ENCODE data around the gene TIGD6. TPM values are rescaled to one million over a fixed set of nuclear protein-coding genes. Genes with fewer than 3 reads are reported as not detected.

Gene TIGD6
- total RNA-seq, 4 donors from 2014 or later = 6.4 to 7.9 (median 6.7) TPM

DNA sequence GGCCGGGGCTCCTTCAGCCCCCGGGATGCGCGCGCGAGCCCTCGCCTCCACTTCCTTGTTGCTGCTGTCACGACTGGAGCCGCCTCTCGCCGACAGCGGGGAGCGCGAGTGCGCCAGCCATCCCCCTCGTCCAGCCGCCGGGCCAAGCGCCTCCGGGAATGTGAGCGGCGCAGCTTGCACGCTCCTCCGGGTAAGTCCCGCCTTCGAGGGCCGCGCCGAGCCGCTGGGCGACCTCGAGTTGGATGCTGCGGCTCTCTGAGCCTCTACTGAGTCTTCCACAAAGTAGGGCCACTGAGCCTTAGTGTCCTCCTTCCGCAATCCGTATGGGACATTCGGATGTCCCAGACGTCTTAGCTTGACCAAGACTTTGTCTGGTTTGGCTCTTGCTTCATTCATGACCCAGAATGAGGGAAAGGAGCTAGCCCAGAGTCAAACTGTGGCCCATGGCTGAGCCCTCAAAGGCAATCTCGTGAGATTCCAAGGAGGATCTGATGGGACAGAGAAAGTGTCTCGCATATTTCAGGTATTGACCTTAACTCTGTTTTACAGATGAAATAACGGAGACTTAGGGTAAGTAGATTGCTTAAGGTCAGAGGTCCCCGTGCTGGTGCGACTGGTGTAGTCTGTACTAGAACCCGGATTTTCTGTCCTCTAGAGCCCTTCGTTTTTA is 671 bp upstream of the TIGD6 start:
- peak; percentile 36 to 49 for DNase-seq
- intact Hi-C loops (cut with DNase I) = no loop called here
- peak overlapping the region; percentile 79 to 95 (median 88) for H3K27ac ChIP-seq
- 3 to 4% methylated on average over 9 to 12 of the region's 44 CpGs for WGBS, 2 donors
- H3K4me1 ChIP-seq = peaks cover 21 to 25% of the 10 kb centered on the region in 2 donors
- no peaks in the 10 kb centered on the region for H3K9me3 ChIP-seq
- peak overlapping the region; percentile 68 to 97 (median 90) for H3K4me3 ChIP-seq (replicated peaks in 1 of 3)
- H3K27me3 ChIP-seq = no peaks in the 10 kb centered on the region
- H3K36me3 ChIP-seq = peaks cover 0 to under 1% of the 10 kb centered on the region in 2 donors
- TF ChIP-seq, protein P1, sequence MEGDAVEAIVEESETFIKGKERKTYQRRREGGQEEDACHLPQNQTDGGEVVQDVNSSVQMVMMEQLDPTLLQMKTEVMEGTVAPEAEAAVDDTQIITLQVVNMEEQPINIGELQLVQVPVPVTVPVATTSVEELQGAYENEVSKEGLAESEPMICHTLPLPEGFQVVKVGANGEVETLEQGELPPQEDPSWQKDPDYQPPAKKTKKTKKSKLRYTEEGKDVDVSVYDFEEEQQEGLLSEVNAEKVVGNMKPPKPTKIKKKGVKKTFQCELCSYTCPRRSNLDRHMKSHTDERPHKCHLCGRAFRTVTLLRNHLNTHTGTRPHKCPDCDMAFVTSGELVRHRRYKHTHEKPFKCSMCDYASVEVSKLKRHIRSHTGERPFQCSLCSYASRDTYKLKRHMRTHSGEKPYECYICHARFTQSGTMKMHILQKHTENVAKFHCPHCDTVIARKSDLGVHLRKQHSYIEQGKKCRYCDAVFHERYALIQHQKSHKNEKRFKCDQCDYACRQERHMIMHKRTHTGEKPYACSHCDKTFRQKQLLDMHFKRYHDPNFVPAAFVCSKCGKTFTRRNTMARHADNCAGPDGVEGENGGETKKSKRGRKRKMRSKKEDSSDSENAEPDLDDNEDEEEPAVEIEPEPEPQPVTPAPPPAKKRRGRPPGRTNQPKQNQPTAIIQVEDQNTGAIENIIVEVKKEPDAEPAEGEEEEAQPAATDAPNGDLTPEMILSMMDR (IDR thresholded peaks at IDR 0.05) = no peak
- TF ChIP-seq POLR2A (IDR thresholded peaks at IDR 0.05) = no peak

DNA sequence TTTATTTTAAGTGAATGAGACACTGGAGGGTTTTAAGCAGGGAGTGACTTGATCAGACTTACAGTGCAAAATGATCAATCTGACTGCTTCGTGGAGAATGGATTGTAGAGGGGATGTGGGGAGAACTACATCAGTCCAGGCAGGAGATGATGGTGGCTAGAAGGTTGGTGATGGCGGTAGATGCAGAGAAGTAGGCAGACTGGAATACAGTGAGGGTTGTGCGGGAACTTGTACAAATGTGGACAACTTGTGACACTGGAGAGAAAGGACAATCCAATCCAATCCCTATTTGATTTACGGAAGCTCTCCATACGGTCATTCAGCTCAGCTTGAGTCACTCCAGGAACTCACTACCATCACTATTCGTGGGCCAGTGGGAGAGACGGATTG is 593 bp downstream of the TIGD6 start:
- Histone ChIP-seq H3K36me3 (no peaks in the 10 kb centered on the region), H3K27ac (peak overlapping the region; percentile 79 to 95 (median 88)), H3K9me3 (no peaks in the 10 kb centered on the region), H3K4me3 (replicated peaks in 1 of 3) (peak overlapping the region; percentile 68 to 97 (median 90)), H3K4me1 (peaks cover 21 to 25% of the 10 kb centered on the region in 2 donors), H3K27me3 (no peaks in the 10 kb centered on the region)
- WGBS, 2 donors = 19 to 21% methylated on average over 7 of the region's 7 CpGs
- no peak for DNase-seq
- intact Hi-C loops (cut with DNase I) = loop anchor here (10.0 kb wide), 1 partner anchor 365 kb away; no protein-coding TSS in a partner anchor
- no peak for TF ChIP-seq POLR2A (IDR thresholded peaks at IDR 0.05)
- TF ChIP-seq, protein P1 (IDR thresholded peaks at IDR 0.05) = no peak

DNA sequence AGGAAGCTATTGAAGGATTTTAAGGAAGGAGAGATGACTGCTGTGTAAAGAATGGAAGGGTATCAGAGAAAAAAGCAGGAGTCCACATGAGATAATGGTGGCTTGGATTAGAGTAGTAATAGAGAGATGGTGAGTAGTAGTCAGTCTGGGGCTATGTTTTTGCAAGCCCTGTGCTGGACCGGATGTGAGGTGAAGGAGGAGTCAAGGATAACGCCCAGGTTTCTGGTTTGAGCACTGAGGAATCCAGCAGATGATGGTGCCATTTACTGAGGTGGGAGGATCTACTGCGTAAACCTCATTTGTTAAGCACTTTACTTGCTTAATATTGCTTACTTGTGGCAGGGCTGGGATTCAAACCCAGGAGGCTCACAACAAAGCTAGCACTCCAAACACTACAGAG is 1.1 kb downstream of the TIGD6 start:
- H3K4me3 ChIP-seq (replicated peaks in 1 of 3) = no peak overlapping the region
- no peaks in the 10 kb centered on the region for H3K9me3 ChIP-seq
- H3K4me1 ChIP-seq = peaks cover 21 to 25% of the 10 kb centered on the region in 2 donors
- no peak for DNase-seq
- no peak overlapping the region for H3K27ac ChIP-seq
- WGBS, 2 donors = 83 to 84% methylated on average over 3 of the region's 3 CpGs
- intact Hi-C loops (cut with DNase I) = loop anchor here (10.0 kb wide), 1 partner anchor 365 kb away; no protein-coding TSS in a partner anchor
- no peaks in the 10 kb centered on the region for H3K27me3 ChIP-seq
- TF ChIP-seq POLR2A (IDR thresholded peaks at IDR 0.05) = no peak
- TF ChIP-seq, protein P1 (IDR thresholded peaks at IDR 0.05) = no peak
- no peaks in the 10 kb centered on the region for H3K36me3 ChIP-seq

DNA sequence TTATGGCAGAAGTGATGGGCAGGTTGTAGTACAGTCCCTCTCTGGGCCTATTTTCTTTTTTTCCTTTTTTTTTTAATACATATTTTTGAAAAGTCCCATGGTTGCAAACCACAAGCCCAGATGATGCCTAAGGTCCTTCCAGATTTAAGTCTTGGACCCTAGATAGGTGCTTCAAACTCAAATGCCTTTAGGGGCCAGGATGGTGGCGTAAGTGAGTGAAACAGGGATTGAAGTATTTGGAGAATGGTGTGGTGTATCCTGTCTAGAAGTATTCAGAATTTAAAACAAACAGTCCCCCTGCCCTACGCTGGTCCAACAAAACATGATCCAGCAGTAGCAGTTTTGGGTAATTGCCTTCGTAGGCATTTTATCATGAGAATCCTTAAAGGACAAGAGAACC is 2.2 kb downstream of the TIGD6 start:
- Histone ChIP-seq H3K27me3 (no peaks in the 10 kb centered on the region), H3K36me3 (no peaks in the 10 kb centered on the region), H3K9me3 (no peaks in the 10 kb centered on the region), H3K27ac (no peak overlapping the region), H3K4me3 (replicated peaks in 1 of 3) (no peak overlapping the region), H3K4me1 (peaks cover 25 to 28% of the 10 kb centered on the region in 2 donors)
- no peak for TF ChIP-seq POLR2A (IDR thresholded peaks at IDR 0.05)
- TF ChIP-seq, protein P1 (IDR thresholded peaks at IDR 0.05) = no peak
- DNase-seq = no peak
- intact Hi-C loops (cut with DNase I) = loop anchor here (10.0 kb wide), 1 partner anchor 363 kb away; no protein-coding TSS in a partner anchor
- WGBS, 2 donors = 98 to 100% methylated on average over 3 of the region's 3 CpGs

DNA sequence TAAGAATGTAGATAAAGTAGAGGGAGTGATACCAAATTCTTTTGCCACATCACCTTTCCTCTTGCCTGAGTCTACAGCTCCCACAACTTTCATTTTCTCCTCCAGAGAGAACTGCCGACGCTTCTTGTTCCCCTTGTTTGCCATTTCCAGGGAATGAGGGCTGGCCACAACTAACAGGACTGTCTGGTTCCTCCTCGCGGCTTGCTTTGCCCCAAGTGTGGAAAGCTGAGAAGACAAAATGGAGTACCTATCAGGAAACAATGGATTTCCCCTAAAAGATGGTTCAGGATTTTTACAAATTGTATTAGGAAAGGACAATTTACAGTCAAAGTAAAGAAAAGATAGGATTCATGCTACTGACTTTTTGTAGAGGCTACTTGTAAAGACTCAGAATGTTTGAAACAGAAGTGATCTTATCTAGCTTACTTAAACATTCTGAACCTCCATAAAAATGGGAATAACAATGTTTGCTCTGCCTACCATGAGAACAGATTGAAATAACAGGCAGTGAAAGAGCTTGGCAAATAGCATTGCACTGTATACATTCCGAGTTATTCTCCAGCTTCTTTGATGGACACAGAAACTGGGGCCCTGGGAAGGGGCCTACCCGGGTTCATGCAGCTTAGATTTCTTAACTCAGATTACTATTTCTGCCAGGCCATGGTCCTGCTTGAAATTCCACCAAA is 4.1 kb downstream of the TIGD6 start:
- H3K27me3 ChIP-seq = no peaks in the 10 kb centered on the region
- H3K9me3 ChIP-seq = no peaks in the 10 kb centered on the region
- intact Hi-C loops (cut with DNase I) = loop anchor here (10.0 kb wide), 1 partner anchor 362 kb away; no protein-coding TSS in a partner anchor
- no peak for TF ChIP-seq POLR2A (IDR thresholded peaks at IDR 0.05)
- TF ChIP-seq, protein P1 (IDR thresholded peaks at IDR 0.05) = no peak
- no peaks in the 10 kb centered on the region for H3K36me3 ChIP-seq
- H3K4me3 ChIP-seq (replicated peaks in 1 of 3) = no peak overlapping the region
- H3K4me1 ChIP-seq = peaks cover 21 to 25% of the 10 kb centered on the region in 2 donors
- whole genome bisulfite sequencing, 2 donors = 90 to 95% methylated on average over 6 of the region's 6 CpGs
- H3K27ac ChIP-seq = no peak overlapping the region
- DNase-seq = no peak

Data from thyroid gland (tissue), 4 donors.